Tibial nerve (tissue), 4 donors: ENCODE measurements around the gene LIN9.

Source experiments
- EP300 ChIP-seq, 2 donors: sonication (generic); formaldehyde crosslinking; IDR thresholded peaks; one replicate each; pipeline ENCODE4 v1.6.1; 2017; ENCODE audit warnings: antibody characterized with exemption in 2 of 2, mild to moderate bottlenecking in 1 of 2
- POLR2A ChIP-seq, 2 donors: fragments of 450-650 bp; IDR thresholded peaks; one replicate each; pipeline ENCODE4 v1.6.1; 2017; ENCODE audit warnings: antibody characterized with exemption in 2 of 2, mild to moderate bottlenecking in 2 of 2, moderate library complexity in 2 of 2
- TF ChIP-seq, protein P1 (sequence below), 5 experiments: fragments of 200-600 bp in 3 of 5; fragments of 450-650 bp in 2 of 5; sonication (generic) in 3 of 5; IDR thresholded peaks; one replicate each; pipeline ENCODE4 v1.5.1; 2016 to 2019; ENCODE audit warnings: antibody characterized with exemption in 5 of 5, mild to moderate bottlenecking in 3 of 5, moderate library complexity in 2 of 5

DNA sequence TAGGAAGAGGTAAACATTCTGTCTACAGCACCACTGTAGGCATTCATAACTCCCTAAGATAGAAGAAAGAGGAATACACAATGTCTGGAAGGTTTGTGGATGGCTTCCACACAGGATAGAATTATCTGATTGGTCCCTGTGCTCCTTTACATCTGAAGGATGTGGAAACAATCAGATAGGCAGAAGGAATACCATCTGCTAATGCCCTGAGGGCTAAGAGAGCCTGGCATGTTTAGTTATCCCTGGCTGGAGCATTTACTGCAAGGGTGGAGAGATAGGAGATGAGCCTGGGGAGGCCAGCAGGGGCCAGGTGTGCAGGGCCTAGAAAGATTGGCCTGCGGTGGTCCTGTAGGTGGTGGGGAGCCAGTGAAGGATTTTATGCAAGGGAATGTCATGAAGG lies 113.8 kb downstream of the LIN9 start:
- TF ChIP-seq, protein P1, sequence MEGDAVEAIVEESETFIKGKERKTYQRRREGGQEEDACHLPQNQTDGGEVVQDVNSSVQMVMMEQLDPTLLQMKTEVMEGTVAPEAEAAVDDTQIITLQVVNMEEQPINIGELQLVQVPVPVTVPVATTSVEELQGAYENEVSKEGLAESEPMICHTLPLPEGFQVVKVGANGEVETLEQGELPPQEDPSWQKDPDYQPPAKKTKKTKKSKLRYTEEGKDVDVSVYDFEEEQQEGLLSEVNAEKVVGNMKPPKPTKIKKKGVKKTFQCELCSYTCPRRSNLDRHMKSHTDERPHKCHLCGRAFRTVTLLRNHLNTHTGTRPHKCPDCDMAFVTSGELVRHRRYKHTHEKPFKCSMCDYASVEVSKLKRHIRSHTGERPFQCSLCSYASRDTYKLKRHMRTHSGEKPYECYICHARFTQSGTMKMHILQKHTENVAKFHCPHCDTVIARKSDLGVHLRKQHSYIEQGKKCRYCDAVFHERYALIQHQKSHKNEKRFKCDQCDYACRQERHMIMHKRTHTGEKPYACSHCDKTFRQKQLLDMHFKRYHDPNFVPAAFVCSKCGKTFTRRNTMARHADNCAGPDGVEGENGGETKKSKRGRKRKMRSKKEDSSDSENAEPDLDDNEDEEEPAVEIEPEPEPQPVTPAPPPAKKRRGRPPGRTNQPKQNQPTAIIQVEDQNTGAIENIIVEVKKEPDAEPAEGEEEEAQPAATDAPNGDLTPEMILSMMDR (IDR thresholded peaks at IDR 0.05), result no peak
- no peak for TF ChIP-seq POLR2A (IDR thresholded peaks at IDR 0.05)
- TF ChIP-seq EP300 (IDR thresholded peaks at IDR 0.05), result no peak
